HG02798 (cell line): ENCODE results near the gene TMEM201.

Experiments
- ATAC-seq: cut with Tn5 transposase; IDR thresholded peaks from one replicate; pipeline ENCODE4 v1.9.1; 2021; ENCODE audit warnings: mild to moderate bottlenecking; ENCODE audit not compliant: unreplicated experiment, poor library complexity

Gene TMEM201

DNA sequence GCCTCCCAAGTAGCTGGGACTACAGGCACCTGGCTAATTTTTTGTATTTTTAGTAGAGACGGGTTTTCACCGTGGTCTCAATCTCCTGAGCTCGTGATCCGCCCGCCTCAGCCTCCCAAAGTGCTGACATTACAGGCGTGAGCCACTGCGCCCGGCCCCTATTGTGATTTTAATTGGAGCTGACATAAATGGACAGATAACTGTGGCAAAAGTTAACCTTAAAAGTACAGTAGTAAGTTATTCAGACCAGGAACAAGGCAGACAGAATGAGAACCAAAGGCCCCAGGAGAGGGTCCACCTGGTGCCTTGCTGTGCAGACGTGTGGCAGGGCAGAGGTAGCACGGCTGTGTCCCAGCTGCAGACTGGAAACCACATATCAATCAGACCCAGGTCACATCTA, 11.0 kb downstream of the TMEM201 start:
- ATAC-seq, result no peak

DNA sequence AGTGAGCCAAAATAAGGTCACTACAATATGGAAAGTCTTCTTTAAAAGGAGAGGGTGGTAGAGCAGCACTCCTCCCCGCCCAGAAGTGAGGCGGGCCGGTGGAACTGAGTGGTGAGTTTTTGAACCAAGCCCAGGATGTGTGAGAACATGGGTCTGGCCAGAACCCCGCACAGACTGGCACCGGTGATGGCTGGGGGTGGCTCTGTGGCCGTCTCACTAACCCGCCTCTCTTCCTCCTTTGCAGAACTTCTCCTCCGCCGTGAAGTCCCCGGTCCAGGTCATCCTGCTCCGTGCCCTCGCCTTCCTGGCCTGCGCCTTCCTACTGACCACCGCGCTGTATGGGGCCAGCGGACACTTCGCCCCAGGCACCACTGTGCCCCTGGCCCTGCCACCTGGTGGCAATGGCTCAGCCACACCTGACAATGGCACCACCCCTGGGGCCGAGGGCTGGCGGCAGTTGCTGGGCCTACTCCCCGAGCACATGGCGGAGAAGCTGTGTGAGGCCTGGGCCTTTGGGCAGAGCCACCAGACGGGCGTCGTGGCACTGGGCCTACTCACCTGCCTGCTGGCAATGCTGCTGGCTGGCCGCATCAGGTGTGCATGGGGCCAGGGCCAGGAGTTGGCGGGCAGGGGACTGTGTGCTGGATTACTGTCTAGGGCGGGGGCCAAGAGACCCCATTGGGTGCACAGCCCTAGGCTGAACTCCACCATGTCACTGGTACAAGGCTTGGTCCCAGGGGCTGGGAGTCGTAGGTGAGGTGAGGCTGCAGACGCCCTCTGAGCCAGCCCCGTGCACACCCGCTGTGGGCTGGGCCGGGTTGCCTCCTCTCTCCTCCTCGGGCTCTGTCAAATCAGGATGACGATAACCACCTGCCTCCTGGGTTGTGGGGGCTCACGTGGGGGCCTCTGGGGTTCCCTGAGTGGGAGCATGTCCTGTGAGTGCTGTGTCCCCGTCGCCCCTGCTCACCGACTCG, 12.4 kb downstream of the TMEM201 start:
- no peak for ATAC-seq

DNA sequence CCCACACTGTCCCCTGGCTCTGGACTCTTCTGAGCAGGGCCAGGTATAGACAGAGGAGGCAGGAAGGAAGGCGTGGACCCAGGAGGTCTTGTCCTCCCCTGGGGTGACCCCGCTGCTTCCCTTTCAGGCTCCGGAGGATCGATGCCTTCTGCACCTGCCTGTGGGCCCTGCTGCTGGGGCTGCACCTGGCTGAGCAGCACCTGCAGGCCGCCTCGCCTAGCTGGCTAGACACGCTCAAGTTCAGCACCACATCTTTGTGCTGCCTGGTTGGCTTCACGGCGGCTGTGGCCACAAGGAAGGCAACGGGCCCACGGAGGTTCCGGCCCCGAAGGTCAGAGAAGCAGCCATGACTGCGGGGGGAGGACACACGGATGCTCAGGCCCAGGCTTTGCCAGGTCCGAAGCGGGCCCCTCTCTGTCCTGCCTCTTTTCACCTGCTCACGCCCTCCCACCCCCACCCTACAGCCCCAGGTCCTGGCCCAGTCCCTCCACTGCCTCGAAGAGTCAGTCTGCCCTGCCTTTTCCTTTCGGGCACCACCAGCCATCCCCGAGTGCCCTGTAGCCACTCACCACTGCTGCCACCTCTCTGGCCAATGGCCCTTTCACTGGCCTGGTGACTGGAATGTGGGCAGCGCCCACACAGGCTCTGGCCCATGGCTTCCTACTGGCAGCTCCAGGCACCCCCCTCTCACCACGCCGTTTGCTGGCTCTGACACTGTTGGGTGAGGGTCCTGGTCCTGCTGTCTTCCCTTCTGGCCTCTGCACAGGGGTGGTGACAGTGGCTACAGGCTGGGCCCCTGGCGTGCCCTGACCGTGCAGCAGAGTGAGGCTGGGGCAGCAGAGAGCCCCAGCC, 13.5 kb downstream of the TMEM201 start:
- ATAC-seq, result no peak

DNA sequence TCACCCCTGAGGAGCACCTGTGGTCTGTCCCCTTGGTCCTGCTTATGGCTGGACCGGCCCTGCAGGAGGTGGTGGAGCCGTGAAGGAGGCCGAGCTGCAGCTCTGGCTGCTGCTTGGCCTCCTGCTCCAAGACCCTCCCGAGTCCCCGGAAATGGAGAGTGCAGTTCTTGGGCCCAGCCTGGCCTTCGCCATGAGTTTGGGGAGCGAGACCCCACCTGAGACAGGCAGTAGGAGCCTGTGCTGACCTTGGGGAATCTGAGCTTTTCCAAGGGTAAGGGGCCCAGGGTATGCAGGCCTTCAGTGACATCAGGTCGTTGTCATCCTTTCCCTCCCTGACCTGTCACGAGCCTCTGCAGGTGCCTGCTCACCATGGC, 14.1 kb downstream of the TMEM201 start:
- no peak for ATAC-seq

DNA sequence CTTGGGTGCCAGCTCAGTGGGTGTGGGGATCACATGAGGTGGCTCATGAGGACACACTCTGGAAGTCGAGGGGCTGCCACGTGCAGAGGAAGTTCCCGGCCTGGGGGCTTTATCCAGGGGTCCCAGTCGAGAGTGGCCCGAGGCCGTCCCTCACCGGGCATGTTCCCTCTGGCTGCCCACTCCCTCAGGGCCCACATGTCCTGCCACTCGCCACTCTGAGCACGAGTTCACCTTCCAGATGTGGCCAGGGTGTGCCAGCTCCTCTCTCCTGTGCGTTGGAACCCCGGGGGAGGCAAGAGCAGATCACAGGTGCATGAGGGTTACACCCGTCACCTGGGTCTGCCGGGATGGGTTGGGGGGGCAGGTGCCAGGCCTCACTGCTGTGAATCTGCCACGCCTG, 14.6 kb downstream of the TMEM201 start:
- no peak for ATAC-seq

DNA sequence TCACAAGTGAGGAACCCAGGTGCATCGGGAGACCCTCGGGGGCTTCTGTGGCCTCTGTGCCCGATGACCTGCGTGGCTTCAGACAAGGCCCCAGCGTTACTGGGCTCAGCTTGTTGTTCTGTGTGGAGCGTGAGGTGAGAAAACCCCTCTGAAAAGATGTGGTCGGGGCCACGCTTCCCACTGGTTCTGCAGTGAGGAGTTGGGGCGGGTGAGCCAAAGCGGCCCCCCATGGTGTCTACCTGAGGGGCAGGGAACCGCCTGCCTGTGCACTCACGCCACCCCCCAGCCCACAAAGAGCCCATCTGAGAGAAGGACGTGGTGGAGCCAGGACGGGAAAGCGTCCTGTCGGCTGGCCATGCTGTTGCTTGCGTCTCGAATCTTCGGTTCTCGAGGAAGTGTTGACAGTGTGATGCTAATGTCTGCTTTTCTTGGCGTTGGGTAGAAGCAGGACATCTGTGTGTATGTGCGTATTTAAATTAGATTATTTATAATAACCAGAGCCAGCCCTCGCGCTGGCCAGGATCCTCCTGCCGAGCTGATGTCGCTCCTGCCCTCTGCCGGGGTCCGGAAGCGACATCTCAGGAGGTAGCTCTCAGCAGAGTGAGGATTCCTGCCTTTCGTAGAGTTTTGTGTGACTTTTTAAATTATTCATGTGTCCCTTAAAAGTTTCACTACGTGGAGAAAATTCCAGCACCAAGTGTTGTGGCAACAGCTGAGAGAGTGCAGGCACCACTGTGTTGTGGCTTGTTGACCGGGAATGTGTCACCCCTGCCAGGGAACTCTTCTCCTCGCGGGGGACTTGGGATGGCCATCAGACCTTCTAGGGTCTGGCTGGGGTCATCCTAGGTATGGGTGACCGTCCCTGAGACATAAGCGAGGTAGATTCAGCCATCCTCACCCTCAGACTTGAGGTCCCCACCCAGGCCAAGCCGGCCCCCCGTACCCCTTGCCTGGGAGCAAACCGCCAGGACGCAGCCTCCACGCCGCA, 15.3 kb downstream of the TMEM201 start:
- ATAC-seq, result no peak

DNA sequence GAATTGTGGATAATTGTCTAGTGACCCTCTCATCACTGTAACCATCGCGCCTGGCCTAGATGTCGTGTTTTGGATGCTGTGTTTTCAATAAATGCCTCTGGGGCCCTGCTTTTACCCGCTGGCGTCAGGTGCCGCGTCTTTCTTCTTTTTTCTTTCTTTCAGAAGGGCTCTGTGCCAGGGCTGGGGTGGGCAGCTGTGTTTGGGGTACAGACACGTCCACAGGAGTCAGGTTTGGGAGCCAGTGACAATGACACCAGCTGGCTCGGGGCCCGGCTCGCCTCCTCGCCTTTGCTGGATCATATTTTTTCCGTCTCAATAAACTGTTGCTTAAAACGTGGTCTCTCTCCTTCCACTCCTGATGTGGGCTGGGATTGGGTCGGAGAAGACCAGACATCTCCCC, 16.1 kb downstream of the TMEM201 start:
- ATAC-seq, result no peak

DNA sequence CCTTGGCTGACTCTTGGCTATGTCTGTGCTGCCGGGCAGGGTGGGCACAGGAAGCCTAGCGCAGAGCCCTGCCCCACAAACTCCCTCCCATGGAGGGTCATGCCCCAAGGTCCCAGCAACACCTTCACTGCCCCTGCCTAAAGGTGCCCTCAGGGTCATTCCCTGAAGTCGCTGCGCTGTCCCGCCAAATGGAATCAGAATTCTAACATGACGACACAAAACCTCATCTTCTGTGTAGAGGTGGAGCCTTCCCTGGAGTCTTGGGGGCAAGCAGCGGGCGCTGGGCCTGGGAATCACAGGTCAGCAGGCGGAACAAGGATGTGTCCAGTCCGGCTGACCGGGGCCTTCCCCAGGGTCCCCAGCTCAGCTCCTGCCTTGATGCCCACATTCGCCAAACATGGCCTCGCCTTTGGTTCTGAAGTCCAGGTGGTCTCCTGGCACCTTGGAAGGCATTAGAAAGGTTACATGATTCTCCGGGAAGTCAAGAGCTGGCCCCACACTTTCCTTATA, 17.3 kb downstream of the TMEM201 start:
- ATAC-seq, result no peak

DNA sequence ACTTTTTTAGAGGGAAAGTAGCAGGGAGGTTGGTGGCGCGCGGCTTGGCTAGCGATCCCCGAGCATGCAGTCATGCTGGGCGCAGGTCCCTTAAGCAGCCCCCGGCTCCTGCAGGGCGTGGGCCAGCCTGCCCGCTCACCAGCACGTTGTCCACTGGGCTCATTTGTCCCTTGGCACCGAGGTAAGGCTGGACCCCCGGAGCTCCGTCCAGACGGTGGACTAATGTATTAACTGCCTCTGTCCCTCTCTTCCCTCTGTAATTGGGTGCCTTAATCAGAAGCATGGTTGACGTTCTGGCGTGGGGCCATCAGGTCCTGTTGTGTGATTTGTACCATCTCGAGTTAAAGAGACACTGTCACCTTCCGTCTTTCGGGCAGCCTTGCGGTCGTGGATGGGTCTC, 17.7 kb downstream of the TMEM201 start:
- no peak for ATAC-seq

DNA sequence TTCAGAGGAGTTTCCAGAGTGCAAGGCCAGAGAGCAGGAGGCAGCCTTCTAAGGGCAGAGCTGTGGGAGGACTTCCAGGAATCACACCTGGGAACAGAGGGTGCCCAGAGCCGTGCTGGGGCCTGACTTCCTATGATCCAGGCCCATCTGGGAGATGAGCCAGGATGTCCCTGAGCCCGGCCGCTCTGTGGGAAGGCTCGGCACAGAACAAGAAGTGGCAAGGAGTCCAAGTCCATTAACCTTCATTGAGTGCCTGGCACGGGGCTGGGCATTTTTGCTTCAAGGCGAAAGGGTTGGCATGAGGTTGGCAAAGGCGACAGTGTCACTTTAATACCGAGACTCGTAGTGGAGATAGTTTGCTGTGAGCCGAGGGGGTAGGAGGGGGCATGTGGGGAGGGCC, 18.2 kb downstream of the TMEM201 start:
- ATAC-seq, result no peak

DNA sequence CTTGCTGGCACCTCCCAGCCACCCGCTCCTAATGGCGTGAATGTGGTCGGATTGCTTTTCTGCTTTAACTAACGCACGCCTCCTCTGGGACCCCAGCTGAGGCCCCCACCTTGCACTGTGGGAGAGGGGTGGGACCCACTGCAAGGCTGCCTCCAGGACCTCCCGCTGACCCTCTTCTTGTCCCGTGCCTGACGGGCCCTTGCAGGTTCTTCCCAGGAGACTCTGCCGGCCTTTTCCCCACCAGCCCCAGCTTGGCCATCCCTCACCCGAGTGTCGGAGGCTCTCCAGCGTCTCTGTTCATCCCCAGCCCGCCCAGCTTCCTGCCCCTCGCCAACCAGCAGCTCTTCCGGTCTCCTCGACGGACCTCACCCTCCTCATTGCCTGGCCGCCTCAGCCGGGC, 18.6 kb downstream of the TMEM201 start:
- ATAC-seq, result no peak

DNA sequence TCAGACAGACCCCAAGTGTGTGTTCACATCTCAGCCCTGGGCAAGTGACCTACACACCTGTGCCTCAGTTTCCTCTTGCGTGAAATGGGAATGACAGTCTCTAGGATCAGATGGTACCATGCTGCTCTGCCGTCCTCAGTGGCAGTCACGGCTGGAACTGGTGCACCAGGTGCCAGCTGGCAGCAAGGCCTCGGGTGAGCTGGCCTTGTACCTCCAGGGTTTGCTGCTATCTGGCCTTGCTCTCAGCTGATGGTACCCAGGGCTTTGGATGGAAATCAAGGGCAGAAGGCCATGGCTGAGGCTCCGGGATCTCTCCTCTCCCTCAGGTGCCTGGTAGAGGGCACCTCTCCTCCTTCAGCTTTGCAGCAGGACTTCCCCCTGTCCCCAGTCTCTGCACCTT, 21.3 kb downstream of the TMEM201 start:
- no peak for ATAC-seq

DNA sequence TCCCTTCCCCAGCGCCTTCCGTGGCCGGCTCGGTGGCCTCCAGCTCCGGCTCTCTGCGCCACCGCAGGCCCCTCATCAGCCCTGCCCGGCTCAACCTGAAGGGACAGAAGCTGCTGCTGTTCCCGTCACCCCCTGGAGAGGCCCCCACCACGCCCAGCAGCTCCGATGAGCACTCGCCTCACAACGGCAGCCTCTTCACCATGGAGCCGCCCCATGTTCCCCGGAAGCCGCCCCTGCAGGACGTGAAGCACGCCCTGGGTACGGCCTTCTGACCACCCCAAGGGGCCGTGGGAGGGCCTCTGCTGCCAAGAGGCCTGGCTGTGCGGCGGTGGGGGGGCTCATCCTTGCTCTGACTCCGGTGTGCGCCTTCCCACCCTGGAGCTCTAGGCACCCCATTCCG, 21.8 kb downstream of the TMEM201 start:
- no peak for ATAC-seq

DNA sequence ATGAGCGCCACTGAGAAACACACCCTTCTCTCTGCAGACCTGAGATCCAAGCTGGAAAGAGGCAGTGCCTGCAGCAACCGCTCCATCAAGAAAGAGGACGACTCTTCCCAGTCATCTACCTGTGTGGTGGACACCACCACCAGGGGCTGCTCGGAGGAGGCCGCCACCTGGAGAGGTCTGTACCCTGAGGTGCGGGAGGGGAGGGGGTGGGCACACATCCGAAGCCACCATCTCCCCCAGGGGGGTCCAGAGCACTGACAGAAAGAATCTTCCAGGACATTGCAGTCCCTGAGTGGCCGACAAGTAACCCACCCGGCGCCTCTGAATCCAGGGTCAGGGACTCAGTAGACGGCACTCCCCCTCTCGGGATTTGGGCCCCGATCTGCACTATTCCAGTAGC, 23.0 kb downstream of the TMEM201 start:
- ATAC-seq, result no peak

DNA sequence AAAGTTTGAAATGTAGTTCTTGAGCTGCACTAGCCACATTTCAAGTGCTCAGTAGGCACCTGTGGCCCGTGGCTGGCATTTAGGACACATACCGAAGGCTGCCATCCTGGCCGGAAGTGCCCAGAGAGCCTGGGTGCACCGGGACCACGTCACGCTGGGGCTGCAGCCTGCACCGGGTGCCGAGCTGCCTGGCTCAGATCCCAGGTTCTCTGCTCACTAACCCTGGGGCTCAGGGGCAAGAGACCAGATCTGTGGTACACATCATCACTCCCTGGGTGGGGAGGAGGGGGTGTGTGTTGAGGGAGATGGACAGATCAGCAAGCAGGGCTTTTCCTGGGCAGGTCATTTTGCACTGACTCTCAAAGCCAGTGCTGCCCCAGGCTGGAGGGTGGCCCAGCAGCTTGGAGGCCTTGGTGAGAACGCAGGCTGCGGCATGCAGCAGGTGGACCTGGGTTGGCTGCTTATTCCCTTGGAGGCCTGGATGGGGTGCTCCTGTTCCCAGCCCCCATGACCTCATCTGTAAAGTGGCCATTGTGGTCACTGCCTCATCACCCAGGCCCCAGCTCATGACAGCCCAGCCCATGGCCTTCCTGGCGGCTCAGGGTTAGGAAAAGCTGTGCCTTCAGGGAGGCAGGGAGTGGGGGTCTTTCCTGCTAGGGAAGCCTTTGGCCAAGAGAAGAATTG, 23.6 kb downstream of the TMEM201 start:
- no peak for ATAC-seq

DNA sequence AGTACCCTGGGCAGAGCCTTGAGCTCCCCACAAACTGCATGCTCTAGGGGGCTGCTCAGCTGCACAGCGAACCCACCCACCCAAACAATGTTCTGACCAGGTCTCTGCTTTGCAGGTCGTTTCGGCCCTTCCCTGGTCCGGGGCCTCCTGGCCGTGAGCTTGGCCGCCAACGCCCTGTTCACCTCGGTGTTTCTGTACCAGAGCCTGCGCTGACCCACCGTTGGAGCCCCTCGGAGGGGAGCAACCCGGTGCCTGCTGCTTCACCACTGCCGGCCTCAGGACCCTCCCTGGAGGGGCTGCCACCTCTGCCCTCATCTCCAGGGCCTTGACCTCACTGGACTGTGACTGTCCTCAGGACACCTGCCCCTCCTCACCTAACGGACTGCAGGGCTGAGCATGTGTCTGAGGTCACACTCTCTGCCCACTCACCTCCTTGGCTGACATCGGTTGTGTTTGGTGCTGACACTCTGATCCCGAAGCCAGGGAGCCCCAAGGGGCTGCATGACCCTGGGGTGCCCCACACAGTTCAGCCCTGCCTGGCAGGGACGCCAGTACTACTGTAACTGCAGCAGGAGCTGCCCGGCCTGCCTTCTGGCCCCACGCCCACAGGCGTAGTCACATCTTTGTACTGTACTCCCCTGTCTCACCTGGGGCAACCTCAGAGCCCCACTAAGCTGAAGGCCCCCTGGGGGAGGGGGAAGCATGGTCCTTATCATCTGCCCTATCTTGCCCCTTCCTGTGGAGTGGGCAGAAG, 24.3 kb downstream of the TMEM201 start:
- no peak for ATAC-seq

DNA sequence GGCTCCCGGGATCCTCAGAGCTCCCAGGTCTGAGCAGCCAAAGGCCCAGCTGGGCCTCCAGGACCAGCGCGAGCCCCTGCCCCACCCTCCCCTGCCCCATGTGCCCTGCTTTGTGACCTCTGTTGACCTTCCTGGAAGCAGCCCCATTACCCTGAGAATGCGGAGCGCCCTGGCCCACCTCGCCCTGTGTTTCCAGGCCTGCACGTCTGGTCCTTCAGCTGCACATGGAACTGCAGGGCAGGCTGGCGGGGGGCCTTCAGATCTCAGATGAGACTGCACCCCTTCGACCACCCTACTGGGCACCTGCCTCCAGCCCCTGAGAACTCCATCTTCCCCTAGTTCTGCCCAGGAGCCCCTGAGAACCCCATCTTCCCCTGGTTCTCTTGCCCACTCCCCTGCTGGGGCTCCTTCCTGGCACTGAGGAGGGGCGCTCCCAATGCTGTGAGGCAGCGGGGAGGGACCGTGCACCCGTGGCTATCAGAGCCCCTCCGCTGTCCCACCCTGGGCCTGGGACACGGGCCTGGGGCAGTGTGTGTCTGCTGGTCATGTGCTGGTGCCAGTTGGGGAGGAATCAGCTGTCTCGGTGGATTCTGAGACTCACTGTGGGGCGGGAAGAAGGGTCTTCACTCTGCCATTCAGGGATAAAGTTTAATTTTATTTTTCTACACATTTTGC, 25.1 kb downstream of the TMEM201 start:
- no peak for ATAC-seq
